HG02943 (cell line): ENCODE measurements around the gene LGALS12.

Experiments used
- ATAC-seq: cut with Tn5 transposase; IDR thresholded peaks from one replicate; pipeline ENCODE4 v1.9.1; 2021; ENCODE audit warnings: mild to moderate bottlenecking, low read depth, moderate library complexity; ENCODE audit not compliant: unreplicated experiment

The LGALS12 gene

DNA sequence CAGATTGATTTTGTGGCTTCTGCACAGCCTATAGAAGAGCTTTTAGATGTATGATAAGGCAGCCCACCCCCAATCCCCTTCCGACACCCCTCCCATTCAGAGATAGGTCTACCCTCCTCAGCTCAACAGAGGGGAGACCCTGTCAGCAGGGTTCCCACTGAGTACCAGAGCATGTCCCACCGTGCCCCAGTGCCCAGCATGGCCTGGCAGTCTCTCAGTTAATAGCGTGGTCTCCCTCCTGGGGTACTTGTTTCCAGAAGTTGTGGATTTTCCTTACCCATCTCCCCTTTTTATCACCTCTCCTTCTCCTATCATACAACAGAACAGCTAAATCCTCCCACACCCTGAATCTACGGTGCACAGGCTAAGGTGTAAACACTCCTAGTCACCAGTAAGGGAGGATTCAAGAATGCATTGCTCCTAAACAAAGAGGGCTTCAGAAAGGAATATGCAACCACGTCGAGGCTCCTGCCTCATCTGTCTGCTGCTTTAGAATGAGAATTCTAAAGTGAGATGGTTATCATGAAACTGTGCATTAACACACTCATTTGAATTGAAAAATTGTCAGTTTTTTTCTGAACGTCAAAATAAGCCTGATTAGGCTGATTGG lies 50.6 kb downstream of the LGALS12 start:
- no peak for ATAC-seq

- no peak for ATAC-seq
Measured at GRCh38 chr11:63557570-63557969, 51.7 kb downstream of the LGALS12 start.

DNA sequence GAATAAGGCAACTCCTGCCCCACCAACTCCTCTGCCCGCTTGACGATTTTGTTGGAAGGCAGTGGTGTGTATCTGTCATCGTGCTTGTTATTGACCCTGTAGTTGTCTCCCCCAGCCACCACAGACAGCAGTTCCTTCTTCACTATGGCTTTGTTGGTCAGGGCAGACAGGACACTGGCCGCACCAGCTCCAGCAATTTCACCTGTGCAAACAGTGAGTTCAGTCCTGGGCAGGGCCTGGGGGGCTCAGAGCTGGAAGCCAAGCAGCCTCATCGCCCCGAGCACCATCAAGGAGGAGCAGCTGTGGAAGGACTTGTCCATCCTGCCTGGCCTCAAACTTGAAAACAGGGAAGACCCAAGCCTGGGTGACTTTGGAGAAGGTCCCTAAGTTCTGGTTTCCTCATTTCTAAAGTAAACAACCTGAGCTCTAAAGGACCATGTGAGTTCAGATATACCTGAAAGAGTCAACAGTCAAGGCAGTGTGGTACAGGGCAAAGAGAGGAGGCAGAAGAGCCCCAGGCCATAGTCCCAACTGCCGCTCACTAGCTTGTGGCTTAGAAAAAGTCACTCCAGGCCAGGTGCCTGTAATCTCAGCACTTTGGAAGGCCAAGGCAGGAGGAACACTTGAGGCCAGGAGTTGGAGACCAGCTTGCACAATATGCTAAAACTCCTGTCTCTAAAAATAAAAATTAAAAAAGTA lies 52.7 kb downstream of the LGALS12 start:
- no peak for ATAC-seq

DNA sequence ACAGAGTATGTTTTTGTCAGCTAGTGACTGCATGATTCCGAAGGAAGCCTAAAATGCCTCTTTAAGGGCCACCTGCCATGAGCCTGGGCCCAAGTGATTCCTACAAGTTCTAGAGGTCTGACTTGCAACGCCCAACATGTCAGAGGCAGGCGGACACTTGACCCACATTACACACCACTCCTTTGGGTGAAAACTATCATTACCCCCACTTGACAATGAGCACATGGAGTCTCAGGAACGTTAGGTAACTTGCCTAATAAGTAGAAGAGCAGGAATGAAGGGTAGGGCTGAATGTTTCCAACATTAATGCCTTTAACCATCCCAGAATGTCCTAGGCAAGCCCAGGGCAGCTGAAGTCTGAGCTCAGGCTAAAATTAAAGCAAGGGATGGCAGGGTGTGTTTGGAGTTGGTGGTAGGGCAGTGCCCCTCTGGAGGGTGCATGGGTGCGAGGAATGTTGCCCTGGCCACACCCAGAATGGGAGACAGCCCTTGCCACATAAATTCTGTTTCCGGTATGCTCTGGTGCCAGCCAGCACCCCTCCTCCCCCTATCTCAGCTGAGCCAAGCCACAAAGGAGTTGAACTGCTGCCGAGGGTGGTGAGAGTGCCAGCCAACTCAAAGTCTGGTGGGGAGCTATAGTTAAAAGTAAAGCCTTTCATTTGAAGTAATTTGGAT lies 54.8 kb downstream of the LGALS12 start:
- no peak for ATAC-seq

DNA sequence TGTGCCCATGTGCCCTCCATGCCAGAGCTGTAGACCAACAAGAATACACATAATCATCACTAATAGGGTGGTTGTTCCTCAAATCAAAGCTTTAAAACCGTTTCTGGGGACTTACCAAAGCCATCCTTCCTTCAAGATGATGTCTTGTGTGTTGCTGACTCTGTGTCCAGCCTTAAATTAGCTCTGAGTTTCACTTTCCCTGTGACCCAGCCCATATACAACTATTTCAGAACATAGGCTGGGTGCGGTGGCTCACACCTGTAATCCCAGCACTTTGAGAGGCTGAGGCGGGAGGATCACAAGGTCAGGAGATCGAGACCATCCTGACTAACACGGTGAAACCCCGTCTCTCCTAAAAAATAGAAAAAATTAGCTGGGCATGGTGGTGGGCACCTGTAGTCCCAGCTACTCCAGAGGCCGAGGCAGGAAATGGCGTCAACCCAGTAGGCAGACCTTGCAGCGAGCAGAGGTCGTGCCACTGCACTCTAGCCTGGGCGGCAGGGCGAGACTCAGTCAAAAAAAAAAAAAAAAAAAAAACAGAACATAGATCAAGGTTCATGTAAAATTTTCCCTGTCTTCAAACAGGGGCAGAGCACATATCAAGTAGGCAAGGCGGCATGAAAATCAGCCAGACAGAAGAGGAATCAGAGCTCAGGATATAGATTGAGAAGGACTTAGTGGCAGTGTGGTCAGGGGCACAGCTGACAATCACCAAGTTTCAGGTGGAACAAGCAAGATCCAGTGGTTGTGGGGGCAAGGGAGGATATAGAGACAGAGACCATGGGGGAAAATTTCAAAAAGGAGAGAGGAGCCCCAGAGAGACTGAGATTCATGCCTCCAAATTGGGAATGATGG lies 57.5 kb downstream of the LGALS12 start, which contains the start of gene PLAAT2:
PLAAT2 (minus strand) TSS at position 179 of the 855 bp plus-strand sequence; CDS start at position 124, 55 bp downstream.
- no peak for ATAC-seq

DNA sequence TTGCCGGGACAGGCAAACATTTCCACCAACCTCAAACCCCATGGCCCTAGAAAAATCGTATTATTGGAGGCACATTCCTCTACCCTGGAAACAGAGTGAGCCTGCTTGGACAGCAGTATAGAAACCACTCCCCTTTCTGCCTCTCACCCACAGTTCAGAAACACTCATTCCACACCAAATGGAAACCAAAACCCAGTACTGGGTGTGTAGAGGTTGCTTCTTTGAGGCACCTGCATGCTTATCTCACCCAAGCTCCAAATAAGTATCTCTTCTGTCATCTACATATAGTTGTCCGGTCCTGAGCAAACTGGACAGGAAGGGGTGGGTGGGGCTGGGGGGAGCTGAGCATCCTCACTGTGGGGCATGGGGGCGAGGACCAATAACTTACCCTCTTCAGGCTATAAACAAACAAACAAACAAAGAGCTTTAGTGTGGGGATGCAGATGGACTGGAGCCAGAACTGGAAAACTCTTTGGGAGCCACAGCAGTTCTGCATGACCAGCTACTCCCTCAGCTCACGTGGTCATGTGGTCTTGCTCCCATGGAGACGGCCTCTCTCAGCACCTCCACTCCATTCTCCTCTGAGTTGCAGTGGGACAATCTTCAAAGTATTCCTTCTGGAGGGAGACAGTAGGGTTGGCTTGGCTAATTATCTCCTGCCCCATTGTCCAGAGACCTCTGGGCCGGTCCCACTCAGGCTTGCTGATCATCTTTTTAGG lies 58.3 kb downstream of the LGALS12 start:
- ATAC-seq, result no peak

DNA sequence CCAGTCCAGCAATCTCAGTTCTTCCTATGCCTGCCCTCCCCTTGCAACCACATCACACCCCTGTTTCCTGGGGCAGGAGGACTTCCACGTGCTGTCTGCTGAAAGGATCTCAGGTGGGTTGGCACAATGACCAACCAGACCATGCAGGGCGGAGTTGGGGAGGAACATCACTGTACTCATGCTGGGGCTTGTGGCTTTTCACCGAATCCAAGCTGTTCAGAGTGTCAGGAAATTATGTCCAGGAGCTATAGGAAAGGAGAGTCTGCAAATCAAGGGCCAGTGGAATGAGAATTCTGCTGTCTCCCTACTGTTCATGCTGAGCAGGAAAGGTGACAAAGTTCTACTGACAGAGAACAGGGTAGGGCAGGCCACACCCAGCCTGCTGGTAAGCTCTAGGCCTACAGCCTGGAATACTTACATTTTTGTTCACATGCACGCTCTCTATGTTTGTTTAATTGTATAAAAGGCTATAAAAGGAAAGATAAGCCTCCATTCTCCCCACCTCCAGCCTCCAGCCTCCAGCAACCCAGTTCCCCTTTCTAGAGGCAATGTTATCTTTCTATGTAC lies 59.0 kb downstream of the LGALS12 start:
- ATAC-seq, result no peak
